SU-DHL-6 (cell line): ENCODE results near the gene RNGTT.

Experiments
- H2AFZ ChIP-seq: fragments of 200-600 bp; sonication (generic); 2 replicates; pipeline ENCODE4 v1.6.1; 2014; ENCODE audit warnings: low read depth, mild to moderate bottlenecking, moderate library complexity, mixed read lengths, antibody characterized with exemption, low read length; ENCODE audit not compliant: severe bottlenecking
- H3F3A ChIP-seq: fragments of 200-600 bp; shearing (Covaris generic); 2 replicates; pipeline ENCODE4 v1.6.0; 2016; ENCODE audit warnings: antibody characterized with exemption, mild to moderate bottlenecking; ENCODE audit not compliant: insufficient read depth
- H3K27ac ChIP-seq: fragments of 200-600 bp; sonication (generic); 2 replicates; pipeline ENCODE4 v1.5.1; 2016; ENCODE audit warnings: low read depth, mild to moderate bottlenecking, low read length, moderate library complexity, mixed read lengths
- H3K27me3 ChIP-seq: fragments of 200-600 bp; sonication (generic), shearing (Covaris generic); 2 replicates; pipeline ENCODE4 v1.6.0; 2014; ENCODE audit warnings: mild to moderate bottlenecking, low read length
- H3K36me3 ChIP-seq: fragments of 200-600 bp; sonication (generic); 2 replicates; pipeline ENCODE4 v1.6.1; 2014; ENCODE audit warnings: mild to moderate bottlenecking, low read length, mixed read lengths
- H3K4me2 ChIP-seq: fragments of 300-600, 200-600 bp; shearing (Covaris generic), sonication (generic); 2 replicates; pipeline ENCODE4 v1.6.0; 2014; ENCODE audit warnings: low read length, low read depth, mild to moderate bottlenecking; ENCODE audit not compliant: poor library complexity, severe bottlenecking
- H3K4me3 ChIP-seq: fragments of 200-600 bp; sonication (generic); 2 replicates; pipeline ENCODE4 v1.5.1; 2014; ENCODE audit warnings: antibody characterized with exemption, low read length, mild to moderate bottlenecking, mixed read lengths; ENCODE audit not compliant: insufficient read depth, poor library complexity, severe bottlenecking
- H3K79me2 ChIP-seq: fragments of 200-600 bp; sonication (generic); 2 replicates; pipeline ENCODE4 v1.6.1; 2014; ENCODE audit warnings: mild to moderate bottlenecking, low read length, moderate library complexity; ENCODE audit not compliant: insufficient read depth
- H3K9ac ChIP-seq: fragments of 200-600 bp; sonication (generic); 2 replicates; pipeline ENCODE4 v1.7.0; 2014; ENCODE audit warnings: mild to moderate bottlenecking, low read length
- H3K9me2 ChIP-seq: fragments of 200-600 bp; sonication (generic); replicated peaks from 2 replicates; pipeline ENCODE4 v1.6.1; 2014; ENCODE audit warnings: low read length; ENCODE audit not compliant: insufficient read depth
- H3K9me3 ChIP-seq: fragments of 200-600 bp; sonication (generic); 2 replicates; pipeline ENCODE4 v1.6.1; 2014; ENCODE audit warnings: low read length, mixed read lengths; ENCODE audit not compliant: insufficient read depth
- H4K20me1 ChIP-seq: fragments of 200-600 bp; sonication (generic); 2 replicates; pipeline ENCODE4 v1.6.1; 2014; ENCODE audit warnings: low read depth, mild to moderate bottlenecking, antibody characterized with exemption, low read length, moderate library complexity, mixed read lengths
- EZH2phosphoT487 ChIP-seq: fragments of 200-600 bp; sonication (generic), shearing (Covaris generic); conservative IDR thresholded peaks from 2 replicates; pipeline ENCODE4 v1.6.1; 2018; ENCODE audit warnings: mild to moderate bottlenecking, antibody characterized with exemption, low read length, moderate library complexity, mixed read lengths
- TF ChIP-seq, protein P1 (sequence below): fragments of 200-600 bp; sonication (generic); IDR thresholded peaks from one replicate; pipeline ENCODE4 v1.5.1; 2017; ENCODE audit warnings: antibody characterized with exemption, mild to moderate bottlenecking, low read length, moderate library complexity; ENCODE audit not compliant: insufficient read depth, poor library complexity, severe bottlenecking

Gene RNGTT

DNA sequence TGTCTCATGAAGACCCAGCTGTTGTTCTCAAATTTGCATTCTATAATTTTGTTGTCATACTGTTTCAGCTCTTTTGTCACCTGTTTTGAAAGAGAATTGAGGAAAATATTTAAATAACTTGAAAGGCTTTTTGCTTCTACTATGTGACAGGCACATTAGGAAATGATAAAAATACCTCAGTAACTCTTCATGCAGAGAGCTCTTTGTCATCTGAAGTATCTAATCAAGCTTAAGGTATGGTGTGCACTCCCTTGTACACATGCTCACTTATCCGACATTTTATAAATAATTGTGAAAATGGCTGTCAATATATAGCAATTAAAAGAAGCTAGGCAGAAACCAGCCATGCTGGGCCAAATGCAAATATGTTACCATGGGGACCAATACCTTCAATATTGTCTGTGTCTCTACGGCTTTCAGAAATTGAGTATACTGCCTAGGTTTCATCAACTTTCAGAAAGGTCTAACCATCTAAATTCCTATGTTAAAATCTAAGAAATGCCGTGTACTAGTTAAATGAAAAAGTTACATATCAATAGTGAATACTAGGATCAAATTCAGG, 349.0 kb downstream of the RNGTT start:
- peaks cover 86% of the 10 kb centered on the region for H3F3A ChIP-seq
- H3K27me3 ChIP-seq = no peaks in the 10 kb centered on the region
- no peaks in the 10 kb centered on the region for H3K9me3 ChIP-seq
- H3K79me2 ChIP-seq = peaks cover 49% of the 10 kb centered on the region
- no peak overlapping the region for H2AFZ ChIP-seq
- peak overlapping the region; percentile 76 for H3K4me2 ChIP-seq
- H3K9ac ChIP-seq = peak overlapping the region; percentile 43
- peak overlapping the region; percentile 38 for H3K4me3 ChIP-seq
- no peaks in the 10 kb centered on the region for H3K9me2 ChIP-seq
- H4K20me1 ChIP-seq = no peaks in the 10 kb centered on the region
- H3K27ac ChIP-seq = peak overlapping the region; percentile 98
- no peak for TF ChIP-seq EZH2phosphoT487
- TF ChIP-seq, protein P1, sequence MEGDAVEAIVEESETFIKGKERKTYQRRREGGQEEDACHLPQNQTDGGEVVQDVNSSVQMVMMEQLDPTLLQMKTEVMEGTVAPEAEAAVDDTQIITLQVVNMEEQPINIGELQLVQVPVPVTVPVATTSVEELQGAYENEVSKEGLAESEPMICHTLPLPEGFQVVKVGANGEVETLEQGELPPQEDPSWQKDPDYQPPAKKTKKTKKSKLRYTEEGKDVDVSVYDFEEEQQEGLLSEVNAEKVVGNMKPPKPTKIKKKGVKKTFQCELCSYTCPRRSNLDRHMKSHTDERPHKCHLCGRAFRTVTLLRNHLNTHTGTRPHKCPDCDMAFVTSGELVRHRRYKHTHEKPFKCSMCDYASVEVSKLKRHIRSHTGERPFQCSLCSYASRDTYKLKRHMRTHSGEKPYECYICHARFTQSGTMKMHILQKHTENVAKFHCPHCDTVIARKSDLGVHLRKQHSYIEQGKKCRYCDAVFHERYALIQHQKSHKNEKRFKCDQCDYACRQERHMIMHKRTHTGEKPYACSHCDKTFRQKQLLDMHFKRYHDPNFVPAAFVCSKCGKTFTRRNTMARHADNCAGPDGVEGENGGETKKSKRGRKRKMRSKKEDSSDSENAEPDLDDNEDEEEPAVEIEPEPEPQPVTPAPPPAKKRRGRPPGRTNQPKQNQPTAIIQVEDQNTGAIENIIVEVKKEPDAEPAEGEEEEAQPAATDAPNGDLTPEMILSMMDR = no peak
- H3K36me3 ChIP-seq = peaks cover 48% of the 10 kb centered on the region

DNA sequence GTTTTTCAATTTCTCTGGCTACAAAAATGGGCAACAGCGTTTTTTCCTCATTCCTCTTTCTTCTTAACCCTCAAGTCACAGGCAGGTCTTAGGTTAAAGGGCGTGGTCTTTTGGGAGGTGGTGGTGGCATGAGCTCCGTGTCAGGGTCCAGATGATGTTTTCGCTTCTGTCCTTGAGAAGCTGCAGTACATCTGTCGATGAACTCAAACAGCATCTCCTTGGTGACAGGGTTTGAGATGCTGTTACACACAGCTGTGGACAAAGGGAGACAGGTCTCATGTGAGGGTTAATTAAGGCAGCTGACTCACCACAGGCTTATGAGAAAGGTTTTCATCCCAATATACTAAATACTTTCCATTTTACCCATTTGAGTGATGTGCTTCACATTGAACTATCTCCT, 350.8 kb downstream of the RNGTT start:
- Histone ChIP-seq H3F3A (peaks cover 81% of the 10 kb centered on the region), H3K9me3 (no peaks in the 10 kb centered on the region), H3K9me2 (no peaks in the 10 kb centered on the region), H3K27ac (peak overlapping the region; percentile 98), H3K36me3 (peaks cover 55% of the 10 kb centered on the region), H3K27me3 (no peaks in the 10 kb centered on the region), H3K79me2 (peaks cover 43% of the 10 kb centered on the region), H3K9ac (peak overlapping the region; percentile 43), H2AFZ (no peak overlapping the region), H3K4me3 (no peak overlapping the region), H4K20me1 (no peaks in the 10 kb centered on the region), H3K4me2 (peak overlapping the region; percentile 76)
- TF ChIP-seq, protein P1 = no peak
- TF ChIP-seq EZH2phosphoT487 = no peak

DNA sequence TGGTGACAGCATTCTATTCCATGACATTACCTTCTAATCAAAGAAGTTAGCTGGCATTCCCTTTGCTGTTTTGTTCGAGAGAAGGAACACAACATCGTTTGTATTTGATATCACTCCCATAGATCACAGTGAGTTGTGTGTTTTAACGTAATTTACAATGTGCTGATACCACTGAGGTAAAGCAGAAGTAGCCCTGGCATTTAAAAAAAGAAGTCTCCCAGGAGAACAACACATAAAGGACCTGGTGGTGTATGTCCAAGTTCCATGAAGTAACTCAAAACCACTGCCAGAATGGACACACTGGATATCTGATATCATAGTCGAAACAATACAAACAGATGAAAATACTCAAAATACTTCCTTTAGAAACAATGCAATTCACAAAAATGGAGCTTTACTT, 351.7 kb downstream of the RNGTT start:
- H2AFZ ChIP-seq = no peak overlapping the region
- no peaks in the 10 kb centered on the region for H3K9me2 ChIP-seq
- no peaks in the 10 kb centered on the region for H3K27me3 ChIP-seq
- H3K79me2 ChIP-seq = peaks cover 43% of the 10 kb centered on the region
- peak overlapping the region; percentile 43 for H3K9ac ChIP-seq
- H4K20me1 ChIP-seq = no peaks in the 10 kb centered on the region
- H3F3A ChIP-seq = peaks cover 82% of the 10 kb centered on the region
- peak overlapping the region; percentile 98 for H3K27ac ChIP-seq
- H3K4me3 ChIP-seq = no peak overlapping the region
- no peaks in the 10 kb centered on the region for H3K9me3 ChIP-seq
- peaks cover 55% of the 10 kb centered on the region for H3K36me3 ChIP-seq
- peak overlapping the region; percentile 76 for H3K4me2 ChIP-seq
- TF ChIP-seq, protein P1 = no peak
- TF ChIP-seq EZH2phosphoT487 = no peak
